GM18870 (cell line): Measurements from ENCODE around the gene UBTD1.

Experiments
- ATAC-seq: cut with Tn5 transposase; IDR thresholded peaks from one replicate; pipeline ENCODE4 v1.9.1; 2021; ENCODE audit warnings: moderate library complexity; ENCODE audit not compliant: unreplicated experiment

UBTD1 gene

DNA sequence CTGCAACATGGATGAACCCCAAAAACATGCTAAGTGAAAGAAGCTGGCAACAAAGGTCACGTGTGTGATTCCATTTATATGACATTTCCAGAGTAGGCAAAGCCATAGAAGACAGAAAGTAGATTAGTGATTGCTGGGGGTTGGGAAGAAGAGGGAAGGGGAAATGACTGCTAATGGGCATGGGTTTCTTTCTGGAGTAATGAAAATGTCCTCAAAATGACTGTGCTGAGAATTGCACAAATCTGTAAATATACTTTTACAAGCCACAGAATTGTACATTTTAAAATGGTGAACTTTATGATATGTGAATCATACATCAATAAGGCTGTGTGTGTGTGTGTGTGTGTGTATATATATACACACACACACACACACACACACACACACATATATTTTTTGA, 16.3 kb upstream of the UBTD1 start:
- no peak for ATAC-seq

DNA sequence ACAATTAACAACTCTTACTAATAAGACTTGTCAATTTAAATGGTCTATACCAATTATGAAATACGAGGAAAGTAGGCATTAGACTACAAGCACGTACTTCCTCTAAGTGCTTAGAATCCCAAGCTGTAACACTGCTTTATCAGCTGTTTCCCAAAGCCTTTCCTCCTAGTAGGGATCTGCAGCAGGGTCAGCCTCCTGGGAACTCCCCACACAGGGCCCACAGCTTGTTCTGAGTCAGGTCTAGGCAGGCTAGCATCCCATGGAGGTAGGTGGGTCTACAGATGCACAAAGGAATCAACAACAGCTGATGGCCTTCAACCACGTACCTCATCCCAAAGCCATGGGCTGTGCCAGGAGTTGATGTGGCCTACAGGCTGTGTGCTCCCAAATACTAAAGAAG, 15.2 kb upstream of the UBTD1 start:
- no peak for ATAC-seq

DNA sequence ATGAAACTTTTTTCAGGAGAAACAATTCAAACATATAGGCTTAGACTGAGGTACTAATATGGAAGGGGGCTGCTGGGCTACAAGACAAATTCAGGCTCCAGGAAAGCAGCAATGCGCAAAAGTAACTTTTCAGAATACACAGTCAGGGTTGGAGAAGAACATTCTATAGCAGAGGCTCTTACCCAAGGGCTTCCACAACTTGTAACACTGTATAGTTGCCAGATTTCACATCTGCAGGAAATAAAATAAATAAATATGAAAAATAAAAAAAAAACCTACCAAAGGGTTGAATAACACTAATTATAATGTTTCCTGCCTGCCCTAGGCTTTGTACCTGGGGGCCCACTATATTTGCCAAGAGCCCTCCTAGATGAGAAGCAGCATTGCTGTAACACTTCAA, 14.8 kb upstream of the UBTD1 start:
- no peak for ATAC-seq

DNA sequence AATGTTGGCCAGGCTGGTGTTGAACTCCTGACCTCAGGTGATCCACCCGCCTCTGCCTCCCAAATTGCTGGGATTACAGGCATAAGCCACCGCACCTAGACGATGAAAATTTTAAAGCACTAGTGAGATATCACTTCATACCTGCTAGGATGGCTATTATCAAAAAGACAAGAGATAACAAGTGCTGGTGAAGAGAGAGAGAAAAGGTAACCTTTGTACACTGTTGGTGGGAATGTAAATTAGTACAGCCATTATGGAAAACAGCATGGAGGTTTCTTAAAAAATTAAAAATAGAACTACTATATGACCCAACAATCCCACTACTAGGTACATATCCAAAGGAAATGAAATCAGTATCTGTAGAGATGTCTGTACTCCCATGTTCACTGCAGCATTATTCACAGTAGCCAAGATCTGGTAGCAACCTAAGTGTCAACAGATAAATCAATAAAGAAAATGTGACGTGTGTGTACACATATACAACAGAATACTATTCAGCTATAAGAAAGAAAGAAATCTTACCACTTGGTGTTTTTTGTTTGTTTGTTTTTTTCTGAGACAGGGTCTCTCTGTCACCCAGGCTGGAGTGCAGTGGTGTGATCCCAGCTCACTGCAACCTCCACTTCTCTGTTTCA, 13.0 kb upstream of the UBTD1 start:
- no peak for ATAC-seq

DNA sequence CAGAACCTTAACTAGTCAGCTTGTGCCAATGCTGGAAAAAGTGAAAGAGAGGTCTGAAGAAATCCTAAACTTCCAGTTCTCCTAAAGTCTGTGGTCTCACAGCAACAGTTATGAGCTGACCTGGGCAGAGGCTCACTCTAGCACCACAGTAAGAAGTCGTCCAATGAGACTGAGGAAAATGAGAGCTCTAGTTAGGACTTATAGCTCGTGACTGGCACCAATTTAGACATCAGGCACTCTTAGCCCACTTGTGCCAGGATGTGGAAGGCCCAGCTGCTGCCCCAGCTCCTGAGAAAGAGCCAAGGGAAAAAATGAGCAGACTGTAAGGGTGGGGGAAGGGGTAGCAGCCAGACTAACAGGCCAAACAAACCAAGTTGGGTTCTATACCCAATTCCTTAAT, 8.1 kb upstream of the UBTD1 start:
- ATAC-seq: no peak

DNA sequence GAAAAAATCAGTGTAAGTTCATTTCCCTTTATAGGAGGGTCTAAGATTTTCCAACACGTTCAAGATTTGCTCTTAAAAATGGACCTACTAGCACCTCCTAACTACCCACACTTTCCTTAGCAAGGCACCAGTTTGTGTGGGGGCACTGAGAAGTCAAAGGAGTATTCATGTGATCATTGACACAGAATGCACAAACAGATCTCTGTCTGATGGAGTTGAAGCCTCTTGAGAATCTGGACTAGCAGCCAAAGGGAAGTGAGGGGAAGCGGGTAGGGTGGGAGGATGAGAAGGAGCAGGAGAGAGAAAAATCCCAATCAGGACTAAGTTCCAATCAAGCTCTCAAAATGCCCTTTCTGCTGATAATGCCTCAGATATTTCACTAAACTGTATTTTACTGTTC, 4.6 kb upstream of the UBTD1 start:
- no peak for ATAC-seq

DNA sequence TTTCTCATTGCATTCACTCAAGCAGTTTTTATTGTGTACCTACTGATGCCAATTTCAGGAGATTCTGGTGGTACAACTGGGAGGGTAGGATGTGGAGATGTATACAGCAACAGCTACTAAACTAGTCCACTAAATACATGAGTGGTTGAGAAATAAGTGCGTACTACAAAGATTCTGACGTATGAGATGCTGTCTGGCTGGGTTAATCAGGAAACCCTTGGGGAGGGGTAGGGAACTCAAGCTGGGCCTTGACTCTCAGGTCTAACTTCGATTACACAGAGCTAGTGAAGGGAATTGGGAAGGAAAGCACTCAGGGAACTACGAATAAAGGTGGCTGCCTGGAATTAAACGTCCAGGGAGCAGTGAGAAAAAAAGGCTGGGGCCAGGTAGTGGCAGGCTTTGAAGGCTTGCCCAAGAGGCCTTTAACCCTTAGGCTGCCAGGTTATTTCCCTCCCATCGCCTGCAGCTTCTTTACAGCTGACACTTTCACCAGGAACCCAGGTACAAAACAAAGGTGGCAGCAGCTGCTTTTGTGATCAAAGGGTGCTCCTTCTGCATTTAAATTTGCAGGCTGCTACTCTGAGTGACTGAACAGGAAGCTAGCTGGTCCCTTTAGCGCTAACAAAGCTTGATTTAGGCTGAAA, 3.7 kb upstream of the UBTD1 start:
- no peak for ATAC-seq

DNA sequence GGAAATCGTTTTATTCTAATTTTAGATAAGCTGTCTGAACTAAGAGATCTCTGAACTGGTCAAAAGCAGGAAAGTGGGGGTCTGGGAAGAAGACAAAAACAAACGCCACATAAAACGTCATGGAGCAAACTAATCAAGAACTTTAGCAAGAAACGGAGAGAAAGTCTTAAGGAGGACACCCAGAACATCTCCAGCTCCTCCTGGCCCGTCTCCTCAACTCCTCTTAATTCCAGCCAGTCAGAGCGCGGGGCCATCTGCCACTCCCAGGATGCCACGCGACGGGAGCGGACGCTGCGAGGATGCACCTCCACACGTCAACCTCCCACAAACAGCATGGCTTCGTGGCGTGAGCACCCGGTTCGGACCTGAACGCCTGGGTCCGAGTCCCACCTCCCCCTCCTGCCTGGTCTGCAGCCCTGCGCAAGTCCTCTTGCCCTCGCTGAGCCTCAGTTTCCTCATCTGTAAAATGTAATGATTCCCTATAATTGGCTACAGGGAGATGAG, 1.1 kb upstream of the UBTD1 start:
- ATAC-seq: no peak

DNA sequence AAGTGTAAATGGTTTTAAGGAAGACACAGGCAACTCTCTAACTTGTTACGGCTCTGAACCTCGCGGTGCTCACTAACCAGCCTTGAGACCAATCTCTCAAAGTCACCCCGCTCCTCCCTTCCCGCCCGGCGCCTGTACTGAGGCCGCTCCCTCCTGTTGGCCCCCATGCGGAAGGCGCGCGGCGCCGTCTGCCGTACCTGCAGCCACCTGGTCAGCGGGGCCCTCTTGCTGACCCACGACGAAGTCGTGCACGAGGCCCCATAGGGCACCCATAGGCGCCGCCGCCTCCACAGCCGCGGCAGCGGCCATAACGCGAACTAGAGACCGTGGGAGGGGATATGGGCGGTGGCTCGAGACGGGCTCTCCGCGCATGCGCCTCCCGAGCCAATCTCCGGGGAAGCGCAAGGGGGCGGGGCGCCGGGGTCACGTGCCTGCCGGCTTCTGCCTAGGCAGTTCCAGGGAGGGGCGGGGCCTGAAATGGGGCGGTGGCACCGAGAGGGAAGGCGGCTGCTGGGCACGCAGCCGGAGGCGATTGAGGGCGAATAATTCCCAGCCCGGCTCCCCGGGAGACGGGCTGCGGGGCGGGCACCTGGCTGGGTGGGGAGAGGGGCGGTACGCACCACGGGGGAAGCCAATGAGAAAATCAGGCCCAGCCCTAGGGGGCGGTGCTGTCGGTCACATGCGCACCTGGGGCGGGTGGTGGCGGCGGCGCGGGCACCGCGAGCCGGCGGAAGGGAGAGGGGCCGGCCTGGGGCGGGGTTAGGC, 466 bp upstream of the UBTD1 start, which contains the start of gene MMS19:
Gene MMS19 (minus strand): TSS at position 347 of the 765 bp plus-strand sequence. CDS start 38 bp downstream, at position 309.
- ATAC-seq: peak; percentile 80

DNA sequence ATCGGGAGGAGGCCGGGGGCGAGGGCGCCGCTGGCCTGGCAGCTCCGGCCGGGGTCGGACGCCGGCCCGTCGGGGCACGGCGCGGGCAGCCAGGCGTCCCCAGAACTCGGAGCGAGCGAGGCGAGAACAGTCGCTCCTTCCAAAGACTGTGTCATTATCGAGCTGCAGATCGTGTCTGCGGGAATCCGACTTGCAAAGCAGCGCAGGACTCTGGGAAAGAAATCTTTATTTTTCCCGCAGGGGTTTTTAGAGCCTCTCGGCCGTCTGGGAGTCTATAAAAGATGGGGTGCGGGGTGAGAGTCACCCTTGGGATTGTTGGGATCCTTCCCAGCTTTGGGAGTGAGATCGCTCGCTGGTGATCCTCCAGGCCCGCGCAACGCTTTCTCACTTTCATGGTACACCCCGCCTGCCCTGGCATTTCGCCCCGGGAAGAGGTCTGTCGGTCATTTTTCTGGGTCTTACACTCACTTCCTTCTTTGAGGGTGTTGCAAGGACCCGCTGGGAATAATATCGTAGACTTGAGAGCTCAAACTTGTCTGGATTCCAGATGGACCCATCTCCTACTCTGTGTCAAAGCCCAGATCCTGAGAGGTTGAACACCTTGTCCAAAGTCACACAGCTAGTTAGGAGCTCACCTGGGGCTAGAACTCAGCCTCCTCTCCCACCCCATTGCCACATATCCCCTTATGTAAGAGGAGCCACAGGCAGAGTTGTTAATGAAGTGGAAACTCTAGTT, 1.0 kb downstream of the UBTD1 start:
- no peak for ATAC-seq

DNA sequence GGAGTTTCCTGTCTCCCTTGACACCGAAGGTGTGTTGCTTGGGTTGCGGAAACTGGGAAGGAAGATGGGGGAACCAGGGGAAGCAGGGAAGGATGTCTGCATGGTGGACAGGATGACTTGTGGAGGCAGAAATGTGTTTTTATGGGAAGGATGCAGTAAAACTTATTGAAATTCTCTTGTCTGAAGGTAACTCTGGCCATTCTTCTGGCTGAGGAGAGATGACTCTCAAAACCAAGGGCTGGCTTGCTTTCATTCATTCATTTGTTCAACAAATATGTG, 1.5 kb downstream of the UBTD1 start:
- no peak for ATAC-seq

DNA sequence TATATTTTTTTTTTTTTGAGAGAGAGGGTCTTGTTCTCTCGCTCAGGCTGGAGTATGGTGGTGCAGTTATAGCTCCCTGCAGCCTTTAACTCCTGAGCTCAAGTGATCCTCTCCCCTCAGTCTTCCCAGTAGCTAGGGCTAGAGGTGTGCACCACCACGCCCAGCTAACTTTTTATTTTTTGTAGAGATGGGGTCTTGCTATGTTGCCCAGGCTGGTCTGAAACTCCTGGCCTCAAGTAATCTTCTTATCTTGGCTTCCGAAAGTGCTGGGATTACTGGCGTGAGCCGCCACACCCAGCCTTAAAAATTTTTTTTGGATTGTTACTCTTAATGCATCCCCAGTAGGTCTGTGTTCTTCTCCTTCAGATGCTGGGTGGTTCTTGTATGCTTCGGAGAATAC, 4.2 kb downstream of the UBTD1 start:
- no peak for ATAC-seq

DNA sequence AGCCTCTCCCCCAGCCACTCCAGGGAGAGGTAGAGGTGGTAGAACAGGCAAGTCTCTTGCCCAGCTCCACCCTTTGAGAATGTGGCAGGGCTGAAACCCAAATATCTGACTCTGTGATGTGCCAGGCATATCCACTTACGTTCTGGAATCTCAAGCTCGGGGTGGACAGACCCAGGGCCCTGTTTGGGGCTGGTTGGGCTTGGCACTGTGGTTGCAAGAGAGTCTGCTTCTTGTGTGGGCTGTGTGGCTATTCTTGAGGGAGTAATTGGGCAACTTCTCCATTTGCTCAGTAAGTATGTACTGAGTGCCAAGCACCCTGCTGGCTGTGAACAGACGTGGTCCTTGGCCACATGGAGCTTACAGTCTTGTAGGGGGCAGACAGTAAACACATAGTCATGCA, 4.7 kb downstream of the UBTD1 start:
- ATAC-seq: no peak

DNA sequence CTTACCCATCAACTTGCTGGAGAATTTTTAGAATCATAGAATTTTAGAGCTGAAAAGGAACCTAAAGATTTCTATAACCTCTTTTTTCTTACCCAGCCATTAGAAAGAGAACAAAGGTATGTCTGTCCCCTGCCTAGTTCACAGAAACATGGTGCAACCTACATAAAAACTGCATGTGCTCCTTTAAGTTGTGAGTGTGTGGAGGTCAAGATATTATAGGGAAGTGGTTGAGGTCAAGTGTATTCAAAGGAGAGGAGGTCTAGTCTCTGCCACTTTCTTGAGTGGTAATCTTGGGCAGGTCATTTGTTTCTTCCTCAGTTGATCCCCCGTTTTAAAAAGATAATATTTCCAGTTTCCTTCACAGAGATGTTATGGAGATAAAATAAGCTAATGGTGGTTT, 6.4 kb downstream of the UBTD1 start:
- no peak for ATAC-seq

DNA sequence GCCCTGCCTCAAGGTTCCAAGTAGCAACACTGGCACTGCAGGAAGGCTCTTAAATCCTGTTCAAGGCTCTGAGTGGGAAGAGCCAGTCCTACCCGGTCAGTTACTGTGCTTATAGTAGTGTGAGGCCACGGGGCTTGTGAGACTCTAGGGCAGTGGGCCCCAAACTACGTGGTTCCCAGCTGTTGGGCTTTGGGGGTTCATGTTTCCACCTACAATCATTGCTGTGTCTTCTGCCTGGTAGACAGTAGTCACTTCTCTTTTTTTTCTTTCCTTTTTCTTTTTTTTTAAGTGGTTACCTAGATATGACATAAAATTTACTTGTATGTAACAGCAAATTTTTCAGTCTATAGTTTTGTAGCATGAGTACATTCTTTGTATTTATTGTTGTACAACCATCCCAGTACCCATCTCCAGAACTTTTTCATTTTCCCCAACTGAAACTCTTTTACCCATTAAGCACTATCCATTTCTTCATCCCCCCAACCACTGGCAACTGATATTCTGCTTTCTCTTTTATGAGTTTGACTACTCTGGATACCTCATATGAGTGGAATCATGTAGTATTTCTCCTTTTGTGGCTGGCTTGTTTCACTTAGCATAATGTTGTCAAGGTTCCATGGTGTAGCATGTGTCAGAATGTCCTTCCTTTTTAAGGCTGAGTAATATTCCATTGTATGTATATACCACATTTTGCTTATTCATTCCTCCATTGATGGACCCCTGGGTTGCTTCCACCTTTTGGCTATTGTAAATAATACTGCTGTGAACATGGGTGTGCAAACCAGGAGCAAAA, 7.7 kb downstream of the UBTD1 start:
- no peak for ATAC-seq

DNA sequence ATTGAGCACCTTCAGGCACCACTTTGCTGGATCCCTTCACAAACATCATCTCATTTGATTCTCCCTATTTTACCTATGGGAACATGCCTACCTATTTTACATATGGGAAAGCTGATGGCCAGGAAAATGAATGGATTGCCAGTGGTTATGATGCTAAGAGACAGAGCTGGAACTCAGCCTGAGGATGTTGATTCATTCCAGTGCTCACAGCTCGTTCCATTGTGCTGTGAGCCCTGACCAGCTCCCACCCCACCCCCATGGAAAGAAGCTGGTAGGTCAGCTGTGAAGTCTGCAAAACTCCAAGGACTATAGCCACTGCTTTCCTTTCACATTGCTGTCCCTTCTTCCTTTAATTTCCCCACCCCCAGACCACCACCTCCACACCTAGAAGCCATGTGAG, 9.6 kb downstream of the UBTD1 start:
- no peak for ATAC-seq

DNA sequence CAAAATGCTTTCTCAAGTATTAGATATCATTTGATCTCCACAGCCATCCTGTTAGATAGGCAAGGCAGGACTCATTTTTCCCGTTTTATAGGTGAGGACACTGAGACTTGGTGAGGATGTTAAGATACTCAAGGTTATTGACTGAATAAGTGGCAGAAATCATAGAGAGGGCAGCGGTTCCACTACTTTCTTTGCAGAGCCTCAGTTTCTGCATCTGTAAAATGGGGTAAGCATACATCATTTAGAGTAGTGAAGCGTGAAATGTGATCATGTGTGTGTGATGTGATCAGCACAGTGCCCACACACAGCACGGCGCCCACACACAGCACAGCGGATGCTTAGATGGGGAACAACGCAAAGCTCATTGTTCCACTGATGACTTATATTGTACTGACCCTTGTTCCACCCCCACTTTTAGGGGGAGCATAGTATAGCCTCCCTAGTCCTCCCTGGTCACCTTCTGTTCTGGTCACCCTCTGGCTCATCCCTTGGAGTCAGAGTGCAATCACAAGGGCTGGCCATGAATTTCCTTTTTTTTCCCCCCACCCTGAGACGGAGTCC, 10.5 kb downstream of the UBTD1 start:
- no peak for ATAC-seq

DNA sequence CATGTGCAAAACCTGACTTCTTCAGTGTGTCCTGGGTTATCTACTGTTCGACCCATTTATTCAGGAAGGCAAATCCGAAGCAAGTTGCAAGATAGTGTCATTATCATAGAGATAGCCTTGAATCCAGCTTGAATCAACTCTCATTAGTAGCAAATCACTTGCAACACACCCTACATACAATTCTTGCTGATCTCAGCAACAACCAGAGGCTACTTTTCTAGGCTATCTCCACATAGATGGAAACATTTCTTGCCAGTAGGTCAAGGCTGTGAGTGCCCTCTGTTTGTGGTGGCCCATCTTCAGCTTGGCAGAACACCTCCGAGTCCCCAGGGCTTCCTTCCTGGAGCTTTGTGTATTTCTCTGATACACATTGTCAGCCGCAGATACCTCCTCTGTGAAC, 12.0 kb downstream of the UBTD1 start:
- ATAC-seq: no peak

DNA sequence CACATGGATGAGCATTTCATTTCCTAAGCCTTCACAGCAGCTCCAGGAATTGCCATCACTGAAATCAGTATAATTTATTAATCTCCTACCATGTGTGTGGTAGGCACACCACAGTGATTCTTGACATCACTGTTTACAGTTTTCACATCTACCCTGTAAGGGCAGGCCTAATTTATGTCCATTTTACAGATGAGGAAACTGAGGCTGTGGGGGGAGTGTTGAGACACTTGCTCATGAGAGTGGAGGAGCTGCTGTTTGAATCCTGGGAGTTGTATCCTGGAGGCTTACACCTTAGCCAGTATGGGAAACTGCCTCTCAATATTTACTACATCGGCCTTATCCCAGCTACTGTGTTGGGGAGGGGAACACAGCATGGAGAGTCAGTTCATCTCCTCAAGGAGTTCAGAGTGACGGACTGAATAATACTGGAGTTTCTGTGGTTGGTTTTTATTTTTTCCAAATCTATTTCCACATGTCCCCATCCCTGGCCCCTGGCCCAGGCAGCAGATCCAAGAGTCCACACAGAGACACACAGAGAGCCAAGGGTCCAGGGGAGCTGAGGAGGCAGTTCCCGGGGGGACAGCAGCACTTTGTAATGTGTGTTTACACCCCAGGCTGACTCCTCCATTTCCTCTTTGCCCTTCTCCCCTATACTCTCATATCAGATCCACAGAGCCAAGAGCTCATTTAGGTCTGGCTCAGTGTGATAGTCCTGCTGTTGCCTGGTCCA, 13.2 kb downstream of the UBTD1 start:
- no peak for ATAC-seq

DNA sequence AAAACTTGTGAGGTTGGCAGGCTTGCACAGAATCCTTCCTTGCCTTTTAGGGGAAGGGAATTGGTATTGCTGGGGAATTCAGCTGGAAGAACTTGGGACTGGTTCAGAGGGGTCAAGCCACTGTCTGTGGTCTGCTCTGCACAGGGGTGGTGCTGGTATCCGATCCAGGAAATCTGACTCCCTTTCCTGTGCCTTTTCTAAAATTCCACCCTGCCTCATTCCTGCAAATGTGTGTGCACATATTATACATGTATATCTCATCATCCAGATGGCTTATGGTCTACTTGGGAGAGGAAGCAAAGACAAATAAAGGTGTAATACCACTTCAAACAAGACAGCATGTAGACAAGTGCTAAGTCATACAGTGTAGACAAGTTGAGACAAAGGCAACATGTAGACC, 14.3 kb downstream of the UBTD1 start:
- ATAC-seq: no peak
